ENCODE results near the gene TEX22.

DNA sequence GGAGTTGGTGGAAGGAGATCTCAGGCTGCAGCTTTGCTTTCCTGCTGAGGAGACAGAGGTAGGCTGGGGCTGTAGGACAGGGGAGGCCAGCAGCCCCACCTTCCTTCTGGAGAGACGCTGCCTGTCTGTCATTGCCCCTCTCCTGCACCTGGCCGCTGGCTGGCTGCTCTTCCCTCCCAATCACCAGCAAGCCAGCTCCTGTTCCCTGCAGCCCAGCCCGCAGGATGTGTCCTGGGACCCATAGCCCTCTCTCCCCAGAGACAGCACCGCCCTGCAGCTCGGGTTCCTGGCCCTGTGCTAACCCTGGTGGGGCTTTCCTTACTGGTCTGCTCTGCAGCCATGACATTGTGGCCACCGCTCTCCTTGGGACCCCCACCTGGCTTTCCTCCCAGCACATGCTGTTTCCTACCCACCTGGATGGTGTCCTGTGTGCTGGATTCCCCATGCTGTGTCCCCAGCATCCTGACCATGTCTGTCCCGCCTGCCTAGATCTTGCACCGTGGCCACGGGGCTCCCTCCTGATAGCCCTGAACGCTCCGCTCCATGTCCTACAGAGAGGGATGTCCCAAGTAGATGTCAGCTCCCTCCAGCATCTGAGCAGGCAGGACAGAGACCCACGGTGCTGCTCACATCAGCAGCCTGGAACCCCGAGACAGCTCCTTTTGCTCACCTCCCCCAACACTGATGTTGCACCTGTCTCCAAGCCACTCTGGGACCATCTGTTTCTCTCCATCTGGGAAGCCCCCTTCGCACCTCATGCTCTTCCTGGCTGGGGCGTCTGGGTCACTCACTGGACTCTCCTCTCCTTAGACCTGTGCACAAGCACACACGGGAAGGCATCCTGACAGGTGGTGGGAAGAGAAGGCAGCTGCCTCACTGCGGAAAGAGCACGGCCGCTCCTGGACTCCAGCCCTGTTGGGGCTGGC lies 20.2 kb downstream of the TEX22 start:
- TF ChIP-seq, protein P1, sequence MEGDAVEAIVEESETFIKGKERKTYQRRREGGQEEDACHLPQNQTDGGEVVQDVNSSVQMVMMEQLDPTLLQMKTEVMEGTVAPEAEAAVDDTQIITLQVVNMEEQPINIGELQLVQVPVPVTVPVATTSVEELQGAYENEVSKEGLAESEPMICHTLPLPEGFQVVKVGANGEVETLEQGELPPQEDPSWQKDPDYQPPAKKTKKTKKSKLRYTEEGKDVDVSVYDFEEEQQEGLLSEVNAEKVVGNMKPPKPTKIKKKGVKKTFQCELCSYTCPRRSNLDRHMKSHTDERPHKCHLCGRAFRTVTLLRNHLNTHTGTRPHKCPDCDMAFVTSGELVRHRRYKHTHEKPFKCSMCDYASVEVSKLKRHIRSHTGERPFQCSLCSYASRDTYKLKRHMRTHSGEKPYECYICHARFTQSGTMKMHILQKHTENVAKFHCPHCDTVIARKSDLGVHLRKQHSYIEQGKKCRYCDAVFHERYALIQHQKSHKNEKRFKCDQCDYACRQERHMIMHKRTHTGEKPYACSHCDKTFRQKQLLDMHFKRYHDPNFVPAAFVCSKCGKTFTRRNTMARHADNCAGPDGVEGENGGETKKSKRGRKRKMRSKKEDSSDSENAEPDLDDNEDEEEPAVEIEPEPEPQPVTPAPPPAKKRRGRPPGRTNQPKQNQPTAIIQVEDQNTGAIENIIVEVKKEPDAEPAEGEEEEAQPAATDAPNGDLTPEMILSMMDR (IDR thresholded peaks at IDR 0.05) = no peak
- TF ChIP-seq NR3C1 (CRISPR knock-in tag; conservative IDR thresholded peaks at IDR 0.05; ENCODE audit: low read depth) (no peak), CREM (CRISPR knock-in tag; IDR thresholded peaks at IDR 0.05) (no peak), KAT7 (CRISPR knock-in tag; IDR thresholded peaks at IDR 0.05; ENCODE audit: borderline replicate concordance) (no peak), NR1H2 (CRISPR knock-in tag; IDR thresholded peaks at IDR 0.05) (no peak), JUN (CRISPR knock-in tag; IDR thresholded peaks at IDR 0.05) (no peak), TCF7 (CRISPR knock-in tag; IDR thresholded peaks at IDR 0.05; ENCODE audit: low read depth) (no peak), ZNF138 (CRISPR knock-in tag; conservative IDR thresholded peaks at IDR 0.05) (no peak), SP1 (CRISPR knock-in tag; conservative IDR thresholded peaks at IDR 0.05) (no peak), CREB1 (CRISPR knock-in tag; IDR thresholded peaks at IDR 0.05) (no peak)
- TF ChIP-seq, protein P2, sequence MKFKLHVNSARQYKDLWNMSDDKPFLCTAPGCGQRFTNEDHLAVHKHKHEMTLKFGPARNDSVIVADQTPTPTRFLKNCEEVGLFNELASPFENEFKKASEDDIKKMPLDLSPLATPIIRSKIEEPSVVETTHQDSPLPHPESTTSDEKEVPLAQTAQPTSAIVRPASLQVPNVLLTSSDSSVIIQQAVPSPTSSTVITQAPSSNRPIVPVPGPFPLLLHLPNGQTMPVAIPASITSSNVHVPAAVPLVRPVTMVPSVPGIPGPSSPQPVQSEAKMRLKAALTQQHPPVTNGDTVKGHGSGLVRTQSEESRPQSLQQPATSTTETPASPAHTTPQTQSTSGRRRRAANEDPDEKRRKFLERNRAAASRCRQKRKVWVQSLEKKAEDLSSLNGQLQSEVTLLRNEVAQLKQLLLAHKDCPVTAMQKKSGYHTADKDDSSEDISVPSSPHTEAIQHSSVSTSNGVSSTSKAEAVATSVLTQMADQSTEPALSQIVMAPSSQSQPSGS (CRISPR knock-in tag; IDR thresholded peaks at IDR 0.05; ENCODE audit: borderline replicate concordance, low read depth) = no peak
- TF ChIP-seq, protein P3, sequence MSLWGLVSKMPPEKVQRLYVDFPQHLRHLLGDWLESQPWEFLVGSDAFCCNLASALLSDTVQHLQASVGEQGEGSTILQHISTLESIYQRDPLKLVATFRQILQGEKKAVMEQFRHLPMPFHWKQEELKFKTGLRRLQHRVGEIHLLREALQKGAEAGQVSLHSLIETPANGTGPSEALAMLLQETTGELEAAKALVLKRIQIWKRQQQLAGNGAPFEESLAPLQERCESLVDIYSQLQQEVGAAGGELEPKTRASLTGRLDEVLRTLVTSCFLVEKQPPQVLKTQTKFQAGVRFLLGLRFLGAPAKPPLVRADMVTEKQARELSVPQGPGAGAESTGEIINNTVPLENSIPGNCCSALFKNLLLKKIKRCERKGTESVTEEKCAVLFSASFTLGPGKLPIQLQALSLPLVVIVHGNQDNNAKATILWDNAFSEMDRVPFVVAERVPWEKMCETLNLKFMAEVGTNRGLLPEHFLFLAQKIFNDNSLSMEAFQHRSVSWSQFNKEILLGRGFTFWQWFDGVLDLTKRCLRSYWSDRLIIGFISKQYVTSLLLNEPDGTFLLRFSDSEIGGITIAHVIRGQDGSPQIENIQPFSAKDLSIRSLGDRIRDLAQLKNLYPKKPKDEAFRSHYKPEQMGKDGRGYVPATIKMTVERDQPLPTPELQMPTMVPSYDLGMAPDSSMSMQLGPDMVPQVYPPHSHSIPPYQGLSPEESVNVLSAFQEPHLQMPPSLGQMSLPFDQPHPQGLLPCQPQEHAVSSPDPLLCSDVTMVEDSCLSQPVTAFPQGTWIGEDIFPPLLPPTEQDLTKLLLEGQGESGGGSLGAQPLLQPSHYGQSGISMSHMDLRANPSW (CRISPR knock-in tag; conservative IDR thresholded peaks at IDR 0.05; ENCODE audit: low read depth) = no peak

All from WTC11 (cell line).